ENCODE data around the gene CHN2. TPM values are rescaled to one million over a fixed set of nuclear protein-coding genes. Genes with fewer than 3 reads are reported as not detected.
"Not testable (repeated sequence)": the region's sequence is repeated elsewhere in the genome, so short reads cannot be mapped to it uniquely, and the experiment has no call there.

Gene CHN2
- polyA plus RNA-seq, 1 of the 3 experiments (the other 2 are of a cell fraction), result 0.02 TPM

GRCh38 chr7:29527505-29528108, 333.0 kb downstream of the CHN2 start:
- TF ChIP-seq FOSL2 (IDR thresholded peaks at IDR 0.05; ENCODE audit: borderline replicate concordance, low read depth) (no peak), TEAD4 (IDR thresholded peaks at IDR 0.05; ENCODE audit: borderline replicate concordance, insufficient read depth) (no peak), TCF12 (IDR thresholded peaks at IDR 0.05) (no peak), JUND (IDR thresholded peaks at IDR 0.05) (no peak), MEF2A (IDR thresholded peaks at IDR 0.05; ENCODE audit: borderline replicate concordance, low read depth) (no peak), FOXM1 (IDR thresholded peaks at IDR 0.05; ENCODE audit: low read depth) (no peak), RAD21 (IDR thresholded peaks at IDR 0.05; ENCODE audit: low read length) (no peak)
- Histone ChIP-seq H3K9me3 (no peaks in the 10 kb centered on the region), H3K79me2 (ENCODE audit: insufficient read depth) (no peaks in the 10 kb centered on the region), H3K9me2 (no peaks in the 10 kb centered on the region; the same call in 1 of the 2 replicates), H4K20me1 (ENCODE audit: insufficient read depth) (no peaks in the 10 kb centered on the region), H3K27ac (ENCODE audit: low read depth in 2 of 2, low read length in 1 of 2) (no peak overlapping the region), H3K4me1 (ENCODE audit: control insufficient read depth in 1 of 2, insufficient read depth in 2 of 2, low read depth in 1 of 2, low read length in 1 of 2) (no peaks in the 10 kb centered on the region), H3F3A (replicated peaks; ENCODE audit: insufficient read depth) (no peaks in the 10 kb centered on the region), H2AFZ (ENCODE audit: low read depth) (no peak overlapping the region), H3K4me2 (no peak overlapping the region), H3K36me3 (replicated peaks in 1 of 2; ENCODE audit: control insufficient read depth in 1 of 2, insufficient read depth in 2 of 2, low read length in 1 of 2) (no peaks in the 10 kb centered on the region), H3K4me3 (ENCODE audit: low read depth in 2 of 2, low read length in 1 of 2) (no peak overlapping the region), H3K9ac (no peak overlapping the region), H3K27me3 (ENCODE audit: insufficient read depth) (no peaks in the 10 kb centered on the region)
- ChIA-PET CTCF (no interaction called here), POLR2A (no interaction called here)
- no peak for DNase-seq
- 42% methylated on average over 4 of the region's 4 CpGs for WGBS (ENCODE audit: low lambda C conversion rate)

GRCh38 chr7:29528526-29528925, 334.0 kb downstream of the CHN2 start:
- H3K79me2 ChIP-seq (ENCODE audit: insufficient read depth); H3K9ac ChIP-seq; H3K9me2 ChIP-seq; POLR2A ChIA-PET; H3K9me3 ChIP-seq; H3K4me3 ChIP-seq (ENCODE audit: low read depth in 2 of 2, low read length in 1 of 2); H3K27ac ChIP-seq (ENCODE audit: low read depth in 2 of 2, low read length in 1 of 2); H2AFZ ChIP-seq (ENCODE audit: low read depth); H3K27me3 ChIP-seq (ENCODE audit: insufficient read depth); H3K36me3 ChIP-seq (replicated peaks in 1 of 2; ENCODE audit: control insufficient read depth in 1 of 2, insufficient read depth in 2 of 2, low read length in 1 of 2); H4K20me1 ChIP-seq (ENCODE audit: insufficient read depth); DNase-seq; H3K4me2 ChIP-seq; H3K4me1 ChIP-seq (ENCODE audit: control insufficient read depth in 1 of 2, insufficient read depth in 2 of 2, low read depth in 1 of 2, low read length in 1 of 2); H3F3A ChIP-seq (replicated peaks; ENCODE audit: insufficient read depth): not testable (repeated sequence)
- CTCF ChIA-PET, result interaction anchor here (0.9 kb wide), 1 partner anchor 8 kb away, joined by 3 read pairs; no protein-coding TSS in a partner anchor
- WGBS (ENCODE audit: low lambda C conversion rate), result 45% methylated on average over 5 of the region's 7 CpGs

Other genes with a start within 250 kb of the CHN2 start
- 0.18 and 0.28 TPM in 2 replicates for gene TRIL, start 236.4 kb upstream of the CHN2 start, polyA plus RNA-seq (2012; rRNA removed)
- 0.16 TPM in 1 of 2 replicates, not detected in the other for gene CPVL, start 48.2 kb upstream of the CHN2 start, polyA plus RNA-seq (2012; rRNA removed)